ENCODE data around the gene WFS1. TPM values are rescaled to one million over a fixed set of nuclear protein-coding genes. Genes with fewer than 3 reads are reported as not detected.

The WFS1 gene
- total and polyA plus RNA-seq, 2 donors (not counting 3 experiments of a cell fraction or from before 2014, with no cell fraction given) = 48.2 to 70.0 TPM

- no peaks in the 10 kb centered on the region for H3K9me3 ChIP-seq (replicated peaks; ENCODE audit: control insufficient read depth, insufficient read depth, low read length)
- H4K20me1 ChIP-seq (replicated peaks; ENCODE audit: control insufficient read depth, extremely low read depth, insufficient read depth, low read length) = no peaks in the 10 kb centered on the region
- no peak overlapping the region for H3K27ac ChIP-seq (ENCODE audit: insufficient read depth, low read depth, low read length)
- H3K9ac ChIP-seq (replicated peaks; ENCODE audit: extremely low read depth, insufficient read depth, low read length) = no peak overlapping the region
- FAIRE-seq = peak; percentile 74
- H3K4me3 ChIP-seq (replicated peaks in 1 of 3; ENCODE audit: insufficient read depth in 1 of 3, low read depth in 1 of 3, low read length in 3 of 3) = no peak overlapping the region
- POLR2A ChIA-PET = no interaction called here
- CTCF ChIA-PET = interaction anchor here (0.6 to 8.9 kb wide), 44 partner anchors 8 to 460 kb away, joined by 3 to 808 read pairs (median 4); partner anchors contain the start of genes MAN2B2, MRFAP1L1 and WFS1
- H2AFZ ChIP-seq (ENCODE audit: low read depth, low read length) = no peak overlapping the region
- BruUV-seq (replicated peaks) = no TSS peak
- H3K4me2 ChIP-seq (ENCODE audit: insufficient read depth, low read length) = no peak overlapping the region
- intact Hi-C loops (cut with micrococcal nuclease) = loop anchor here (1.0 kb wide), 2 partner anchors 77 to 296 kb away; no protein-coding TSS in a partner anchor
- H3K4me1 ChIP-seq (ENCODE audit: control insufficient read depth, extremely low read depth, insufficient read depth, low read length) = no peaks in the 10 kb centered on the region
- TF ChIP-seq GATA2 (IDR thresholded peaks at IDR 0.05; ENCODE audit: insufficient read depth, insufficient read length, low read depth, low read length) (no peak), POLR2A (IDR thresholded peaks at IDR 0.05; ENCODE audit: low read depth, low read length) (no peak), CTCF (IDR thresholded peaks at IDR 0.05; ENCODE audit: extremely low read depth in 1 of 2, insufficient read depth in 1 of 2, low read depth in 1 of 2, low read length in 2 of 2) (peak; percentile 61 to 62), EZH2 (IDR thresholded peaks at IDR 0.05; ENCODE audit: borderline replicate concordance, low read depth, low read length, severe bottlenecking) (peak; percentile 35), MYC (IDR thresholded peaks at IDR 0.05; ENCODE audit: low read depth, low read length) (no peak), FOS (IDR thresholded peaks at IDR 0.05; ENCODE audit: borderline replicate concordance, insufficient read depth, low read length) (no peak), JUN (IDR thresholded peaks at IDR 0.05; ENCODE audit: borderline replicate concordance, insufficient read depth, insufficient read length, low read depth) (no peak), POLR2AphosphoS5 (IDR thresholded peaks at IDR 0.05; ENCODE audit: insufficient read depth, low read depth, low read length) (no peak)
- TF ChIP-seq, protein P1, sequence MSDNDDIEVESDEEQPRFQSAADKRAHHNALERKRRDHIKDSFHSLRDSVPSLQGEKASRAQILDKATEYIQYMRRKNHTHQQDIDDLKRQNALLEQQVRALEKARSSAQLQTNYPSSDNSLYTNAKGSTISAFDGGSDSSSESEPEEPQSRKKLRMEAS (IDR thresholded peaks at IDR 0.05; ENCODE audit: insufficient read depth, insufficient read length) = no peak
- dilution Hi-C loops (cut with MboI; ENCODE audit: extremely low pct_ligation_motif_present, low sequenced_read_pairs) = no loop called here
- no peaks in the 10 kb centered on the region for H3K79me2 ChIP-seq (ENCODE audit: control insufficient read depth, insufficient read depth, low read length)
- H3K36me3 ChIP-seq (ENCODE audit: control insufficient read depth in 2 of 2, extremely low read depth in 1 of 2, insufficient read depth in 2 of 2, low read length in 2 of 2) = no peaks in the 10 kb centered on the region
- H3K27me3 ChIP-seq (ENCODE audit: control insufficient read depth in 2 of 2, insufficient read depth in 2 of 2, low read length in 2 of 2) = peaks cover 6 to 8% of the 10 kb centered on the region in 2 experiments
- no peaks in the 10 kb centered on the region for H3K9me1 ChIP-seq (replicated peaks; ENCODE audit: control insufficient read depth, extremely low read depth, insufficient read depth, low read length)
- DNase-seq (ENCODE audit: low read depth, low spot score) = peak; percentile 74
Measured at GRCh38 chr4:6250235-6250983, 19.2 kb upstream of the WFS1 start.
